H7 (cell line): ENCODE data around the gene POU5F2. TPM values are rescaled to one million over a fixed set of nuclear protein-coding genes. Genes with fewer than 3 reads are reported as not detected.

Source experiments
- DNase-seq: peaks from one replicate; pipeline ENCODE4 v3.0.0; 2012
- H3K27me3 ChIP-seq: 2 replicates; pipeline ENCODE4 v1.6.0; 2011; ENCODE audit warnings: mild to moderate bottlenecking, low read length; ENCODE audit not compliant: control insufficient read depth, insufficient read depth
- H3K36me3 ChIP-seq: replicated peaks from 2 replicates; pipeline ENCODE4 v1.5.1; 2011; ENCODE audit warnings: low read length; ENCODE audit not compliant: control insufficient read depth, insufficient read depth
- H3K4me3 ChIP-seq: 2 replicates; pipeline ENCODE4 v1.5.1; 2011; ENCODE audit warnings: low read depth, mild to moderate bottlenecking, control low read depth, low read length, moderate library complexity; ENCODE audit not compliant: insufficient read depth
- total RNA-seq: library from RNA; depleted of rRNA; stranded (reverse); fragments of >200 nt; shearing (Covaris generic); gene quantifications from 2 replicates; pipeline ENCODE4 v1.2.3, GENCODE V29; 2014

Gene POU5F2
- total RNA-seq, 1 experiment from 2014 or later: 0.03 TPM

DNA sequence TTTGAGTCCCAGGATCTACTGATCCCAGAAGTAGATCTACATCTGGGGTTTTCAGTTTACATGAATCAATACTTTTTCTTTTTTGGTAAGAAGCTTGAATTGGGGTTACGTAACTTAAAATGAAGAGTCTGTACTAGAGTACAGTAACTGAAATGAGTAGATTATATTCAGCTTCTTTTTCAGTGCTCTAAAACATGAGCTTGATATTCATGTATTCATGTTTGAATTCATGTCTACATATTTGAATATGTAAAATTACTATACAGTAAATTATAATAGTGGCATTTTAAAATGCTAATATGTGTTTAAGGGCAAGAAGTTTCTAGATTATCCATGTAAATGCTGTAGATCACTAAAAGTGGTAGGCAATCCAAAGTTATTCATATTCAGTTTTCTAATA, 14.8 kb downstream of the POU5F2 start:
- Histone ChIP-seq H3K4me3 (no peak overlapping the region), H3K36me3 (no peaks in the 10 kb centered on the region), H3K27me3 (no peaks in the 10 kb centered on the region)
- no peak for DNase-seq

DNA sequence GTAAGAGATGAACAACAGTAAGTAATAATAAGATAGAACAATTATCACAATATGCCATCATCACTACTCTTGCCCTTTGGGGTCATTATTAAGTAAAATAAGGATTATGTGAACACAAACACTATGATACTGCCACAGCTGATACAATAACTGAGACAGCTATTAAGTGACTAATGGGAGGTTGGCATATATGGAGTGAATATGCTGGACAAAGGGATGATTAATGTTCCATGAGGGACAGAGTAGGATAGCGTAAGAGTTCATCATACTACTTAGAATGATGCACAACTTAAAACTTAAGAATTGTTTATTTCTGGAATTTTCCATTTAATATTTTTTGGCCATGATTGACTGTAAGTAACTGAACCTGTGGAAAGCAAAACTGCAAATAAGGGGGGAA, 16.6 kb downstream of the POU5F2 start:
- no peaks in the 10 kb centered on the region for H3K27me3 ChIP-seq
- DNase-seq: no peak
- H3K36me3 ChIP-seq: no peaks in the 10 kb centered on the region
- no peak overlapping the region for H3K4me3 ChIP-seq

DNA sequence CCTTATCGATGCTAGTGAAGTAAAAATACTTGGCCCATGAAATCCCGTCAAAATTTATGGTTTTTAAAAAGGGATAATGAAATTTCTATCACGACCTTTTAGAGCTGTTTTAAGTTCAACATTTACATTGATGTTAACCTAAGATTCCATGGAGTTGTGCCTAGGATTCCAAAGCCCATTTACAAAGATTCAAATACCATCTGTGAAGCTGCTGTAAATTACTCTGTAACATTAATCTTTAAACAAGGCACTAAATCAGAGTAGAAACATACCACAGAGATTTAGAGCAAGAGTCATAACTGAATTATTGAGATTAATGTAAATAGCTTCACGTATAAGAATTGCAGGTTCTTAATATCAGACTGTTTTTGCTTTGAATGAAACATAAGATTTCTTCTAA, 17.7 kb downstream of the POU5F2 start:
- DNase-seq: no peak
- H3K4me3 ChIP-seq: no peak overlapping the region
- H3K36me3 ChIP-seq: no peaks in the 10 kb centered on the region
- H3K27me3 ChIP-seq: no peaks in the 10 kb centered on the region

DNA sequence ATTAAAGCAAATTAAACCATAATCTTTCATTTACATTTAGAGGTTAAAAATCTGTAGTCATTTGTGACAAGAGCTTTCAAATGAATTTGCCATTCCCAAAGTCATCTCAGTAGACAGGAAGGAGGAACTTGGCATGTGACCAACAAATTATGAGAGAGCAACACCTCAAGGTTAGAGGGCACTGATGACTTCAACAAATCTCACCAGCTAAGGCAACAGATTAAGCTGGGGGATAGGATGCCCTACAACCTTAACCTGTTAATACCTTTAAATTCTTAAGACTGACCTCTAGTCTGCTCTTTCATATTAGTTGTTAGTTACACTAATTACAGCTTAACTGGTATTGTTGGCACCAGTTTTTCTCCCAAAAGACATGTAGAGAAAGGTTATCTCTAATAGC, 18.4 kb downstream of the POU5F2 start:
- no peaks in the 10 kb centered on the region for H3K27me3 ChIP-seq
- DNase-seq: no peak
- no peaks in the 10 kb centered on the region for H3K36me3 ChIP-seq
- no peak overlapping the region for H3K4me3 ChIP-seq

GRCh38 chr5:93722588-93722987, 18.8 kb downstream of the POU5F2 start:
- H3K4me3 ChIP-seq: no peak overlapping the region
- no peaks in the 10 kb centered on the region for H3K36me3 ChIP-seq
- no peaks in the 10 kb centered on the region for H3K27me3 ChIP-seq
- no peak for DNase-seq

DNA sequence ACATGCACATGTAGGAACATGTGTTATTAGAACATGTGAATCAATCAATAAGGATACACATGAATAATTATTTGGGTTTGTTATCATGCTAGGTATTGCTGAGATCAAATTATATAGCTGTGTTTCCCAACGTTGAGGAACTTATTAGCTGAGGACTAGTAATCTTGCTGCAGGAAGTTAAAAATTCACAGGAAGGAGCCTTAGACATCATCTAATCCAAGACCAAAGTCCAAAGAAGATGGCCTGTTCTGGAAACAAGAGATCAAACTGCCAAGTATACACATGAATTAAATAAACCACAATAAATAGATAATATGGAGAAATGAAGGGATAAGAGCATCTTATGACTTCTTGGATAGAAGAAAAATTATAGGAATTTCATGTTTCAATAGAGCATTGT, 19.9 kb downstream of the POU5F2 start:
- Histone ChIP-seq H3K36me3 (no peaks in the 10 kb centered on the region), H3K4me3 (no peak overlapping the region), H3K27me3 (no peaks in the 10 kb centered on the region)
- DNase-seq: no peak

GRCh38 chr5:93721071-93721470, 20.3 kb downstream of the POU5F2 start:
- Histone ChIP-seq H3K4me3 (no peak overlapping the region), H3K36me3 (no peaks in the 10 kb centered on the region), H3K27me3 (no peaks in the 10 kb centered on the region)
- DNase-seq: no peak

DNA sequence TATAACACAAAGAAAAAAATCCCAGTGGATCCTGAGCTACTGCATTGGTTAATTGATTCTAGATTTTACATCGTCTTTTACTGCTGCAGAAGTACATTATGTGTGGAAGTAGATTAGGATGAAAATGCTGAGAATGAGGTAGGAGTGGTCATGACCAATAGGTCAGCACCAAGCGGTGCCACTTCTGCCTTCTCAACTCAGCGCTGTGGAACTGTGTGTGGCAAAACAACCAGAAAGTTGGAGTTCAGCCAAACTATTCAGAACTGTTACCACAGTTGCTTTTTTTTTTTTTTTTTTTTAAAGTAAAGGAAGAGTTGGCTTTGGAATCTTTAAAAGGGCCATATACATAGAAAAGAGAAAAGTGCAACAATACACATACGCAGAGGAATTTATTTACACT, 24.2 kb downstream of the POU5F2 start:
- H3K4me3 ChIP-seq: no peak overlapping the region
- DNase-seq: no peak
- H3K27me3 ChIP-seq: no peaks in the 10 kb centered on the region
- H3K36me3 ChIP-seq: no peaks in the 10 kb centered on the region

DNA sequence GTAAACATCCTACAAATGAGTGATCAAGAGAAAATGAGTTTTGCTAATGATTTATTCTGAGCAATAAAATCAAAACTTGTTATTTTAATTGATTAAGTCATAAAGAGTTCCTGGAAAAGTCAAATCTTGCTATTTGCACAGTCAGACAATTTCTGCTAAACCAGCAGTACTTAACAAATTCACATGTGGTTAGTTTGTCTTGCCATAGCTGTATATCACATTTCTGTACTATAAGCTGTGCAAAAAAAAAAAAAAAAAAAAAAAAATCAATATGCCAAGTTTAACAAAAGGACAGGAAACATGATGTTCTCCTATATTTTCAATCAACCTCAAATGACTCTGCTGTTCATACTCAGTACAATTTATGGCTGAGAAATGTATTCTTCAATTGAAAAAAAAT, 24.9 kb downstream of the POU5F2 start:
- Histone ChIP-seq H3K36me3 (no peaks in the 10 kb centered on the region), H3K27me3 (no peaks in the 10 kb centered on the region), H3K4me3 (no peak overlapping the region)
- DNase-seq: no peak

DNA sequence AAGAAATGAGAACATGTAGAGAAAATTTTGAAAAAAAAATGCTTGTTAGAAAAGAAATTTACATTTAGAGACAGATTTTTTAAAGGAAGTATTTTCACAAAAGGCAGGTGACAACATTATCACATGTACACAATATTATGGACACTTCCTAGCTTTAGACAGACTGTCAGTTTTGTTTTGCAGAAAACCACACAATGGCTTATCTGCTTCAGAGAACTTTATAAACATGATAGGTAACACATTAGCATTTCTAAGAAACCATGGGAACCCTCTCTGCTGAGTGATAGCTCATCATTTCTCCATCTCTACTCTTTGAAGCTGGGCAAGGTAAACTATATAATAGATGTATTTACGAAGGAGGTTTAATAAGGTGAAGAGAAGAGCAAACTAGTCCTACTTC, 25.6 kb downstream of the POU5F2 start:
- no peaks in the 10 kb centered on the region for H3K36me3 ChIP-seq
- no peaks in the 10 kb centered on the region for H3K27me3 ChIP-seq
- DNase-seq: no peak
- no peak overlapping the region for H3K4me3 ChIP-seq

DNA sequence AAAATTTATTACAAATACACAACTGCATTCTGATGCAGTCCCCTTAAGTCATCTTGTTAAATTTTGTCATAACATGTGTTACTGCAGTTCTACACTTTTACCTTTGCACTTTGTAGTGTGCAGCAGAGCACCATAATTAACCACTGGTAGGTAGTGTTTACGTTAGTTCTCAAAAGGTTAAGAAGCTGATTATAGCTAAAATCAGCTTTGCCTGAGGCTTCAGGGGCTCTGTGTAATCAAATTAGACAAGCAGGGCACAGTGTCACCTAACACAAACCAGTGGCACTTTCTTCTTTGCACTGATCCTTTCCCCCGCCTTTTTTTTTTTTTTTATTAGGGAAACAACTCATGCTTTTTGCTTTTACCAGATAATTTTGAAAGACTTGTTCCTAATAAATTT, 26.1 kb downstream of the POU5F2 start:
- Histone ChIP-seq H3K36me3 (no peaks in the 10 kb centered on the region), H3K27me3 (no peaks in the 10 kb centered on the region), H3K4me3 (no peak overlapping the region)
- DNase-seq: no peak

DNA sequence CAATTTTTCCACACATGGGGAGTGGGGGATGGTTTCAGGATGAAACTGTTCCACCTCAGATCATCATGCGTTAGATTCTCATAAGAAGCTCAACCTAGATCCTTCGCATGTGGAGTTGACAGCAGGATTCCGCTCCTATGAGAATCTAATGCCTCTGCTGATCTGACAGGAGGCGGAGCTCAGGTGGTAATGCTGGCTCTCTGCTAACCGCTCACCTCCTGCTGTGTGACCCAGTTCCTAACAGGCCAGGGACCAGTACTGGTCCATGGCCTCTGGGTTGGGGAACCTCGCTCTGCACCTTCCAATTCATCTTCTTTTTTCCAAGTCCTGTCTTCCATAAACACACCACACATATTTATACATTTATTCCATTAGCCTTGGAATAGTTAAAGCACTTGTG, 33.0 kb downstream of the POU5F2 start:
- no peak overlapping the region for H3K4me3 ChIP-seq
- no peak for DNase-seq
- no peaks in the 10 kb centered on the region for H3K27me3 ChIP-seq
- H3K36me3 ChIP-seq: no peaks in the 10 kb centered on the region

- no peak for DNase-seq
Measured at GRCh38 chr5:93705896-93706295, 35.5 kb downstream of the POU5F2 start.

DNA sequence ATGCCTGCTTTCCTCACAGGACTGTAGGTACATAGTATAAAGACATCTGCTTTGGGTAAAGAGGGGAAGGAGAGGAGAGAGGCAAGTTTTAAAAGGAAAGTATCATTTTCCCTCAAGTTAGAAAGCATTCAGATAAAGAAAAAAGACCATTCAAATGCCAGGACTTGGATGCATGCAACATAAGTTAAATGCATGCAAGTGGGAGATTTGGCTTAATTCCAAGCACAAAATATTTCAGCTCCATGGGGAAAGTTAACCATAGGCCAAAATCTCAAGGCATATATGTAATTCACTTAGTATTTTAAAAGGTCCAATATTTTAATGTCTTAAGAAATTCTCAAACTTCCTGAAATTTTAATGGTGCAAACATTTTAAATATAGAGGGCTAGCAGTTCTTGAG, 36.4 kb downstream of the POU5F2 start:
- Histone ChIP-seq H3K36me3 (no peaks in the 10 kb centered on the region), H3K27me3 (no peaks in the 10 kb centered on the region), H3K4me3 (no peak overlapping the region)
- DNase-seq: no peak

More at GRCh38 chr5:93705896-93706295, 35.5 kb downstream of the POU5F2 start:
- Histone ChIP-seq H3K36me3 (no peaks in the 10 kb centered on the region), H3K27me3 (no peaks in the 10 kb centered on the region), H3K4me3 (no peak overlapping the region)

- no peak for DNase-seq
Measured at GRCh38 chr5:93691997-93692396, 49.4 kb downstream of the POU5F2 start.

More at GRCh38 chr5:93691997-93692396, 49.4 kb downstream of the POU5F2 start:
- no peaks in the 10 kb centered on the region for H3K36me3 ChIP-seq
- H3K4me3 ChIP-seq: no peak overlapping the region
- H3K27me3 ChIP-seq: no peaks in the 10 kb centered on the region
